GM18519 (cell line): ENCODE measurements around the gene CHTOP.

Experiments
- ATAC-seq: cut with Tn5 transposase; IDR thresholded peaks from one replicate; pipeline ENCODE4 v1.9.1; 2021; ENCODE audit warnings: mild to moderate bottlenecking, moderate library complexity; ENCODE audit not compliant: unreplicated experiment, low FRiP score

CHTOP gene

DNA sequence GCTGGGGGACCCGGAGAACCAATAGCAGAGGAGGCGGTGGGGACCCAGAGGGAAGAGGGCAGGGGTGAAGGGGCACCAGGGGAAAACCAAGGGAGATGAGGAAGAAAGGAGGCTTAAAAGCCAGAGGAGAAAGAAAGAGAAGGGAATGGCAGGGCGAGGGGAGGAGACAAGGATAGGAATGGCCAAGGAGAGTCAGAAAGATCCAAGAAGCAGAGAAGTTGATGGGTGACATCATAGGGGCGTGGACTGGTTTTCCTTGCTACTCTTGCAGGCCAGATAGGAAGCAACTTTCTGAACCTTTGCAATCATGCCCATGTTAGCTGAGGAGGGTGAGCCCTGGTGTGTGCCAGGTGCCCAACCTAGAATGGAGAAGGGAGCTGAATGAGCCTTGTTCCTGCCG is 50.0 kb downstream of the CHTOP start:
- no peak for ATAC-seq

DNA sequence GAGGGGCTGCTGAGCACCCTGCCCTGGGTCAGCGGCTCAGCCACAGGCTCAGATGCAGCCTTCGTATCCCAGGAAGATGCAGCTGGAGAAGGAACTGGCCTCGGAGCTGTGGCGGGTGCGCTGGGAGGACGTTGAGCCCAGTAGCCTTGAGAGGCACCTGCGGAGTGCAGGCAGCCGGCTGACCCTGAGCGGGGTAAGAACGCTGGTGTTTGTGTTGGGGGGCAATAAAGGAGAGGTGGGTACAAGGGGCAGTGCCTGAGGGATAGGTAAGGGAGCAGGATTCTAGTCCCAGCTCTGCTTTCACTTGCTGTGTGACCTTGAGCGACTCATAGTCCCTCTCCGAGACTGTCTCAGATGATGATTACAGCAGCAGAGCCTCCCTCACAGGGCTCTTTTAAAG is 51.0 kb downstream of the CHTOP start:
- ATAC-seq = no peak

DNA sequence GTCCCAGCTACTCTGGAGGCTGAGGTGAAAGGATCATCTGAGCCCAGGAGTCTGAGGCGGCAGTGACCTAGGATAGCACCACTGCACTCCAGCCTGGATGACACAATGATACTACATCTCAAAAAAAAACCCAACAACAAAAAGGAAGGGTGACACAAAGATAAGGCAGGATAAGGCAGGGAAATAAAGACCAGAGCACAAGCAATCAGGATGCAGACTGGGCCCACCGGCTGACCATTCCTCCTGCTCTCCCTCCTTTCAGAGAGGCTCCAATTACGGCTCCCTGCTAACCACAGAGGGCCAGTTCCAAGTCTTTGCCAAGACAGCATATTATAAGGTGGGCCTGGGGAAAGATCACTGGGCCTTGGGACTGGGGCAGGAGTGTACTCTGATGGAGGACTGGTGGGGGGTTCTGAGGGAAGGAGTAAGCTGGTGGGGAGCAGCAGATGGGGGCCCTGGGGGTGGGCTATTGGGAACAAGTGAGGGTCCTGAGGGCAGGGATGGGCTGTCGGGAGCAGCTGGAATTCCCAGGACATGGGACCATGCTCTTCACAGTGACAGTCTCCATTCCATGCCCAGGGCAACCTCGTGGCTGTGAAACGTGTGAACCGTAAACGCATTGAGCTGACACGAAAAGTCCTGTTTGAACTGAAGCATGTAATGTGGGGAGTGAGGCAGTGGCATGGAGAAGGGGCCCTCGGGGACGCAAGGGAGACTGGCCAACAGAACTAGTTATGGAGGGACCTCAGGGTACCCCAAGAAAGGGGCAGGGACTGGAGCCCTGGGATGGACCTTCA is 51.9 kb downstream of the CHTOP start:
- ATAC-seq = no peak

DNA sequence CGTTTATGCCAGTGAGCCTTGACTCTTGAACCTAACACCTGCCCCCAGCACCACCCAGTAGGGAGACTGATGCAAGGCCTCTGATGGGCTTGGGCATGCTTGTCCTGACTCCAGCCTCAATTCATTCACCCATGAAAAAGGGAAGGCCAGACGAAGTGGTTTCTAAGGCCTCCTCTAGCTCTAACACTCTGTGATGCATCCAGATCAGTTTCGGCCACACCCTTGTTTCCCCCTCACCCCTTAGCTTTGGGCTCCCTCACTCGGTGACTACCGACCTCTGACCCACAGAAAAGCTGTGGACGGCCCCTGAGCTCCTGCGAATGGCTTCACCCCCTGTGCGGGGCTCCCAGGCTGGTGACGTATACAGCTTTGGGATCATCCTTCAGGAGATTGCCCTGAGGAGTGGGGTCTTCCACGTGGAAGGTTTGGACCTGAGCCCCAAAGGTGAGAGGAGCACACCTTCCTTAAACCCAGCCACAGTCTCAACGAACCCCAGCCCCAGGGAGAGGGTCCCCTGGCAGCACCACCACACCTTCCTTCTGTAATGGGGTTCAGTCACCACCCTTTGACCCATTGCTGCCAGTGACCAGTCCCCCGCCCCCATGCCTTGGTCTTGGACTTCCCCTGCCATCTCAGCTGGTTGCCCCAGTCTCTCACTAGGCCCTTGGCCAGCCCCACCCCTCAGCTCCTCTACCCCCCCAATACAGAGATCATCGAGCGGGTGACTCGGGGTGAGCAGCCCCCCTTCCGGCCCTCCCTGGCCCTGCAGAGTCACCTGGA is 53.7 kb downstream of the CHTOP start:
- no peak for ATAC-seq

DNA sequence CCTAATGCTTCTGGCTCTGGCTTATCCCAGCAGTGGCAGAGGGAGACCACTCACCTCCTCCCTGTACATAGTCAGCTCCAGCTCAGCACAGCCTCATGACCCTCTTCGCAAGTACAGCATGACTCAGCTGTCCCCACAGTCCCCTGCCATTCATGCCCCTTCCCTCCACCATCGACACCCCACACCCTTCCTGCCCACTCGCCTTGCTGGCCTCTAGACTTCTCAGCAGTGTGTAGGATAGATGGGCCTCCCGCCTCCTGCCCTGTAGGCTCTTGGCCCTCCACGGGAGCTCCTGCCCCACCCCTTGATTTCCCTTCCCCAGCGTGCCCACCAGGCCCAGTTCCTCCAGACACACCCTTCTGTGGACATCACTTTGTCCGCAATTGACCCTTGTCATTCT is 54.4 kb downstream of the CHTOP start:
- no peak for ATAC-seq

DNA sequence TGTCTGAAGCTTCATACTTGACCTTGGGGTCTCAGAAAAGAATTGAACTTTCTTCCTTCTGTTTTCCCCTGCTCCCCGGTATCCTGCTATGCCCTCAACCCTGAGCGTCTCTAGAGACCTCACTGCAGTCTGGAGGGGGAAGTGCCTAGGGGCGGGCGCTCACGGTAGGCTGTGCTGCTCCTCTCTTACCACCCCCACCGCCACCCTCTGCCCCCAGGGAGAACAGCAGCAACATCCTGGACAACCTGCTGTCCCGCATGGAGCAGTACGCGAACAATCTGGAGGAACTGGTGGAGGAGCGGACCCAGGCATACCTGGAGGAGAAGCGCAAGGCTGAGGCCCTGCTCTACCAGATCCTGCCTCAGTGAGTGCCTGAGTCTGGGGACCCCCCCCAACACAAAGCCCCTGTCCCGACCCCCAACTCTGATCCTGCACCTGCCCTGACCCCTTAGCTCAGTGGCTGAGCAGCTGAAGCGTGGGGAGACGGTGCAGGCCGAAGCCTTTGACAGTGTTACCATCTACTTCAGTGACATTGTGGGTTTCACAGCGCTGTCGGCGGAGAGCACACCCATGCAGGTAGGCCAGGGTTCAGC is 55.0 kb downstream of the CHTOP start:
- no peak for ATAC-seq

DNA sequence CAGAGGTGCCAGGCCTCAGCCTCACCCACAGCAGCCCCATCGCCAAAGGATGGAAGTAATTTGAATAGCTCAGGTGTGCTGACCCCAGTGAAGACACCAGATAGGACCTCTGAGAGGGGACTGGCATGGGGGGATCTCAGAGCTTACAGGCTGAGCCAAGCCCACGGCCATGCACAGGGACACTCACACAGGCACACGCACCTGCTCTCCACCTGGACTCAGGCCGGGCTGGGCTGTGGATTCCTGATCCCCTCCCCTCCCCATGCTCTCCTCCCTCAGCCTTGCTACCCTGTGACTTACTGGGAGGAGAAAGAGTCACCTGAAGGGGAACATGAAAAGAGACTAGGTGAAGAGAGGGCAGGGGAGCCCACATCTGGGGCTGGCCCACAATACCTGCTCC is 59.6 kb downstream of the CHTOP start:
- no peak for ATAC-seq
